Adrenal gland (tissue), 12 donors: ENCODE measurements around the gene RRP1. TPM values are rescaled to one million over a fixed set of nuclear protein-coding genes. Genes with fewer than 3 reads are reported as not detected.

Source experiments
- DNase-seq, 7 donors: peaks; one replicate each; pipeline ENCODE4 v3.0.0-alpha.2; 2019 to 2020
- H3K27ac ChIP-seq, 5 donors: fragments of 200-600 bp; sonication (generic) in 4 of 5; 1 replicate in 3 of 5; 2 replicates in 2 of 5; pipeline versions ENCODE4 v1.5.1 to v1.8.0; 2016 to 2020; ENCODE audit warnings: mild to moderate bottlenecking in 1 of 5
- H3K27me3 ChIP-seq: fragments of 200-600 bp; 2 replicates; pipeline ENCODE4 v1.8.0; 2021
- H3K36me3 ChIP-seq, 2 donors: fragments of 200-600 bp; replicated peaks in 1 of 2; 1 replicate in 1 of 2; 2 replicates in 1 of 2; pipeline versions ENCODE4 v1.5.1 to v1.8.0; 2018 to 2022
- H3K4me1 ChIP-seq, 2 donors: fragments of 200-600 bp; replicated peaks in 1 of 2; 1 replicate in 1 of 2; 2 replicates in 1 of 2; pipeline versions ENCODE4 v1.5.1 to v1.8.0; 2018 to 2021
- H3K4me3 ChIP-seq, 4 donors: fragments of 200-600 bp; sonication (generic) in 3 of 4; one replicate each; pipeline ENCODE4 v1.5.1; 2016 to 2018
- H3K9me3 ChIP-seq, 3 donors: fragments of 200-600 bp; sonication (generic) in 1 of 3; replicated peaks in 1 of 3; 1 replicate in 2 of 3; 2 replicates in 1 of 3; pipeline versions ENCODE4 v1.5.1 to v1.8.0; 2016 to 2021
- POLR2A ChIP-seq, 2 donors: fragments of 450-650 bp; IDR thresholded peaks; one replicate each; pipeline ENCODE4 v1.6.1; 2017; ENCODE audit warnings: antibody characterized with exemption in 2 of 2, mild to moderate bottlenecking in 2 of 2, moderate library complexity in 1 of 2
- WGBS, 4 donors: extraction: QIAGEN DNeasy Blood & Tissue Kit in 2 of 4; methylation state at CpG; one replicate each; pipeline versions ENCODE4 v1.1.5 to v1.1.7; 2013 to 2017; 5-methylcytosine and 5-hydroxymethylcytosine counted together
- intact Hi-C, 2 donors: fragments of 100-400 bp; cut with DNase I; formaldehyde crosslinking; loops; one replicate each; pipeline versions ENCODE4 v1.14.1 to v1.15.0; 2022 to 2023
- polyA plus RNA-seq, 3 donors: library from polyadenylated mRNA; stranded (reverse); fragments of 200-250 nt in 2 of 3; fragments of 350-450 nt in 1 of 3; fragmentation: Illumina TruSeq in 1 of 3; extraction: RNeasy Lipid Tissue Mini Kit (QIAGEN cat#74804) in 1 of 3; gene quantifications; one replicate each; pipeline ENCODE4 v1.2.3, GENCODE V29; 2013 to 2014
- total RNA-seq, 9 donors: library from RNA; depleted of rRNA in 4 of 9; stranded (reverse); fragments of >200 nt in 4 of 9; fragments of 120-200 nt in 1 of 9; fragmentation: NEBNext Ultra II Directional in 1 of 9; extraction: Animal tissue kit (Norgen Biotek cat#: 25700) in 1 of 9; gene quantifications; one replicate each; pipeline versions ENCODE4 v1.1.0 to v1.2.4, GENCODE V29; 2013 to 2023
- TF ChIP-seq, protein P1 (sequence below), 6 experiments: fragments of 450-650 bp in 4 of 6; fragments of 200-600 bp in 2 of 6; sonication (generic) in 1 of 6; IDR thresholded peaks; 1 replicate in 5 of 6; 2 replicates in 1 of 6; pipeline versions ENCODE4 v1.5.1 to v1.8.0; 2016 to 2021; ENCODE audit warnings: antibody characterized with exemption in 6 of 6, mild to moderate bottlenecking in 2 of 6, moderate library complexity in 1 of 6
- donor health status: healthy with polysubstance abuse.
- donor health status: Bipolar disorder and iron deficiency.
- donor health status: DM: yes; HTN: yes; CAD: no.
- donor health status: DM: no; HTN: no; CAD: no.
- donor health status: DM: no; HTN: no; CAD: no.
- donor health status: DM: yes; HTN: yes; CAD: no.

The RRP1 gene
- total and polyA plus RNA-seq, 12 donors, result 12.8 to 29.8 (median 19.8) TPM

DNA sequence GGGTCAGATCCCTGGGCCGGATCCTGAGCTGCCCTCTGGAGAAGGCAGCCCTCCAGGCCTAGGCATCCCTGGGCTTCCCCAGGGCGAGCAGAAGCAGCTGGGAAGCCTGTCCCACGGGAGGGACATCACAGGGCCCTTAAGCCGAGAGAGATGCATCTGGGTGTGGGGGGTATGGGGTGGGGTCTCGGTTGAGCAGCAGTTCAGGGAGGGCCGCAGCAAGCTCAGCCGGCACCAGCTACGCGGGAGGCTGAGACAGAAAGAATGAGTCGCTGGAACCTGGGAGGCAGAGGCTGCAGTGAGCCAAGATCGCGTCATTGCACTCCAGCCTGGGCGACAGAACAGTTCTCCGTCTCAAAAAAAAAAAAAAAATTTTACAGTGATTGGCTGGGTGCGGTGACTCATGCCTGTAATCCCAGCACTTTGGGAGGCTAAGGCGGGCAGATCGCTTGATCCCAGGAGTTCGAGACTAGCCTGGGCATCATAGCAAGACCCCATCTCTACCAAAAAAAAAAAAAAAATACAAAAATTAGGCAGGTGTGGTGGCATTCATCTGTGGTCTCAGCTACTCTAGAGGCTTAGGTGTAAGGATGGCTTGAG, 37.7 kb downstream of the RRP1 start:
- Histone ChIP-seq H3K27ac (no peak overlapping the region), H3K27me3 (no peaks in the 10 kb centered on the region), H3K4me1 (no peaks in the 10 kb centered on the region), H3K36me3 (no peaks in the 10 kb centered on the region), H3K9me3 (no peaks in the 10 kb centered on the region), H3K4me3 (no peak overlapping the region)
- peak; percentile 35 to 78 (median 71) for DNase-seq
- TF ChIP-seq, protein P1, sequence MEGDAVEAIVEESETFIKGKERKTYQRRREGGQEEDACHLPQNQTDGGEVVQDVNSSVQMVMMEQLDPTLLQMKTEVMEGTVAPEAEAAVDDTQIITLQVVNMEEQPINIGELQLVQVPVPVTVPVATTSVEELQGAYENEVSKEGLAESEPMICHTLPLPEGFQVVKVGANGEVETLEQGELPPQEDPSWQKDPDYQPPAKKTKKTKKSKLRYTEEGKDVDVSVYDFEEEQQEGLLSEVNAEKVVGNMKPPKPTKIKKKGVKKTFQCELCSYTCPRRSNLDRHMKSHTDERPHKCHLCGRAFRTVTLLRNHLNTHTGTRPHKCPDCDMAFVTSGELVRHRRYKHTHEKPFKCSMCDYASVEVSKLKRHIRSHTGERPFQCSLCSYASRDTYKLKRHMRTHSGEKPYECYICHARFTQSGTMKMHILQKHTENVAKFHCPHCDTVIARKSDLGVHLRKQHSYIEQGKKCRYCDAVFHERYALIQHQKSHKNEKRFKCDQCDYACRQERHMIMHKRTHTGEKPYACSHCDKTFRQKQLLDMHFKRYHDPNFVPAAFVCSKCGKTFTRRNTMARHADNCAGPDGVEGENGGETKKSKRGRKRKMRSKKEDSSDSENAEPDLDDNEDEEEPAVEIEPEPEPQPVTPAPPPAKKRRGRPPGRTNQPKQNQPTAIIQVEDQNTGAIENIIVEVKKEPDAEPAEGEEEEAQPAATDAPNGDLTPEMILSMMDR (IDR thresholded peaks at IDR 0.05), result no peak
- no peak for TF ChIP-seq POLR2A (IDR thresholded peaks at IDR 0.05)
- intact Hi-C loops, result no loop called here
- WGBS, 4 donors, result 57 to 64% (median 60%) methylated on average over 15 to 18 of the region's 18 CpGs

DNA sequence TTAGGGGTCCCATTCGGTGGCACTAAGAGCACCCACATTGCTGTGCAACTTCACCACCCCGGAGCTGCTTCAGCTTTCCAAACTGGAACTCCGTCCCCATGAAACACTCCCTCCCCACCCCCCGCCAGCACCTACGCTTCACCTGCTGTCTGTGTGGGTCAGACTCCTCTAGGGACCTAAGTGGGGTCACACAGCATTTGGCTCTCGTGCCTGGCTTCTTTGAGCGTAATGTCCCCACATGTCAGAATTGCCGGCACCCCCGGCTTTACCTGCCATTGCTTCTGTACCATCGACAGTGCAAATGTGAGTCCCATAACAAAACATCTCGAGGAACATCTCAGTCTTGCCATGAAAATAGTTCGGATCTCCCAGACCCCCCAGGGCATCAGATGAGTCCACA, 39.8 kb downstream of the RRP1 start:
- 77 to 89% (median 81%) methylated on average over 11 to 12 of the region's 12 CpGs for WGBS, 4 donors
- TF ChIP-seq, protein P1 (IDR thresholded peaks at IDR 0.05), result no peak
- no peak for TF ChIP-seq POLR2A (IDR thresholded peaks at IDR 0.05)
- no peak overlapping the region for H3K4me3 ChIP-seq
- H3K4me1 ChIP-seq, result no peaks in the 10 kb centered on the region
- no peak for DNase-seq
- H3K27ac ChIP-seq, result no peak overlapping the region
- no peaks in the 10 kb centered on the region for H3K36me3 ChIP-seq
- H3K9me3 ChIP-seq, result no peaks in the 10 kb centered on the region
- intact Hi-C loops, result no loop called here
- H3K27me3 ChIP-seq, result no peaks in the 10 kb centered on the region

DNA sequence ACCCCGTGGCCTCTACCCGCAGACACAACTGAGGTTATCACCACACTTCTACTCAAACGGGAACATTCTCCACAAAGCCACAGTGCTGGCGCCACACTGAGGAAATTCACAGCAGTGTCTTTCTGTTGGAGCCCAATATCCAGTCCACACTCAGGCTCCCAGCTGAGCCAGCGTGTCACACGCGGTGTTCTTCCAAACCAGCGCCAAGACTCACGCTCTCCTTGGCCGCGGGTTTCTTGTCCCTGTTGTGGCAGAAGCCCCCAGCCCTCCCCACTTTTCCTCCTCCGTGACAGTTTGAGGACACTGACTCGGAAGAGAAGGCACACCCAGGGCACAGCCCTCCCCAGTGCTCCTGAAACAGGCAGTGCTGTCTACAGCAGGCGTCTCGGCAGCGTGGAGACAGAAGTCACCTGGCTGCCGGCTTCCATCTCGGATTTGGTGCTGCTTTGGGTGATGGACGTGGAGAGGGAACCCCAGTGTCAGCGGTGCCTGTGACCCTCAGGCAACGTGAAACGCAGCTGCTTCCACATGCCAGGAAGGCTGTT, 40.3 kb downstream of the RRP1 start:
- no peak overlapping the region for H3K27ac ChIP-seq
- WGBS, 4 donors, result 56 to 69% (median 67%) methylated on average over 11 to 22 of the region's 22 CpGs
- H3K4me1 ChIP-seq, result no peaks in the 10 kb centered on the region
- no peak for TF ChIP-seq POLR2A (IDR thresholded peaks at IDR 0.05)
- TF ChIP-seq, protein P1 (IDR thresholded peaks at IDR 0.05), result no peak
- no peak for DNase-seq
- H3K36me3 ChIP-seq, result no peaks in the 10 kb centered on the region
- H3K27me3 ChIP-seq, result no peaks in the 10 kb centered on the region
- intact Hi-C loops, result no loop called here
- no peak overlapping the region for H3K4me3 ChIP-seq
- no peaks in the 10 kb centered on the region for H3K9me3 ChIP-seq

DNA sequence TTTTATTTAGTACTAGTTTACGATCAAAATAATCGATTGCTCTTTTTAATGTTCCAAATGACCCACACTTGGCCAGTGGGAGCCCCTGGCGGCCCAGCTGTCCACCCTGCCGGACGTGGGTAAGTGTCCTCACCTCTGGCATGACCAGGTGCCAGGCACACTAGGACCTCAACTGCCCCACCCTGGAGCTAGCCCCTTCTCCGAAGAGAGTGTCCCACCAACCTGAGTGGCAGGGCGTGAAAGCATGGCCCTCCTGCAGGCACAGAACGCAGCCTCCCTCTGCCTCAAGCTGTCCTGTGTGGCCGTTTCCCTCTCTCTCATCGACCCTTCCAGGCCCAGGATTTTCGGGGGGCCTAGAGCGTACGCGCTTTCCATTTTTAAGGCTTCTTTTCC, 42.8 kb downstream of the RRP1 start:
- H3K27me3 ChIP-seq, result no peaks in the 10 kb centered on the region
- intact Hi-C loops, result no loop called here
- WGBS, 4 donors, result 86 to 90% (median 88%) methylated on average over 14 of the region's 14 CpGs
- H3K4me3 ChIP-seq, result no peak overlapping the region
- H3K27ac ChIP-seq, result no peak overlapping the region
- TF ChIP-seq POLR2A (IDR thresholded peaks at IDR 0.05), result no peak
- TF ChIP-seq, protein P1 (IDR thresholded peaks at IDR 0.05), result no peak
- no peaks in the 10 kb centered on the region for H3K9me3 ChIP-seq
- H3K4me1 ChIP-seq, result no peaks in the 10 kb centered on the region
- no peaks in the 10 kb centered on the region for H3K36me3 ChIP-seq
- no peak for DNase-seq
